IPS-11a (cell line): ENCODE data around the gene TUBB6.

Experiments used
- H3K4me3 ChIP-seq: one replicate; pipeline ENCODE4 v1.5.1; 2013; ENCODE audit warnings: low read depth, low read length, control low read depth

TUBB6 gene

DNA sequence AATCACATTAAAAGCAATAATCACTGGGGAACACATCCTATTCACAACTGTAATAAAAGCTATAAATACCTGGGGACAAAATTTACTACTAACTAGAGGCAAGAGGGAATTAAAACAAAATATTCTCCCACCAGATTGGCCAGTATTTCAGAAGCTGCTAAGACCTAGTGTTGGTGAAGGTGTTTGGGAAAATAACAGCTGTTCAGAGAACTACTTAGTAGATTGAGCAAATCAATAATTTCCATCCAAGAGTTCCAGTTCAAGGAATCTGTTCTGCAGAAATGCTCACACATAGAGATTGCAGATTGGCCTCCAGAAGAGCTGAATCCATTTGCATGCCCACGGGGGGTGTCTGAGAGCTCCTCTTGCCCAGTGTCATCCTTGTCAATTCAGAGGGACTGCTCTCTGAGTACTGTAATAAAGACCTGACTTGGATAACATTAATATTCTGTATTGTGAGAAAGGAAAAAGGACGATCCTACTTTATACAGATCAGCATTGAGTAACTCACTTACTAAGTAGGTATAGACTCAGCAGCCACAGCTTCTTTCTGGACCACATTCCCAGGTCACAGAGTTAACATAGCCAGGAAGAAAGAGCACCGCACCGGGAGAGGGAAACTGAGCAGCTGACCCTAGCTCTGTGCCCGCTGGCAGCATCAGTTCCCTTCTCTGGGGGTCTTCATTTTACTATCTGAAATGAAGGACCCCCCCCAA, 5.6 kb downstream of the TUBB6 start:
- no peak overlapping the region for H3K4me3 ChIP-seq

DNA sequence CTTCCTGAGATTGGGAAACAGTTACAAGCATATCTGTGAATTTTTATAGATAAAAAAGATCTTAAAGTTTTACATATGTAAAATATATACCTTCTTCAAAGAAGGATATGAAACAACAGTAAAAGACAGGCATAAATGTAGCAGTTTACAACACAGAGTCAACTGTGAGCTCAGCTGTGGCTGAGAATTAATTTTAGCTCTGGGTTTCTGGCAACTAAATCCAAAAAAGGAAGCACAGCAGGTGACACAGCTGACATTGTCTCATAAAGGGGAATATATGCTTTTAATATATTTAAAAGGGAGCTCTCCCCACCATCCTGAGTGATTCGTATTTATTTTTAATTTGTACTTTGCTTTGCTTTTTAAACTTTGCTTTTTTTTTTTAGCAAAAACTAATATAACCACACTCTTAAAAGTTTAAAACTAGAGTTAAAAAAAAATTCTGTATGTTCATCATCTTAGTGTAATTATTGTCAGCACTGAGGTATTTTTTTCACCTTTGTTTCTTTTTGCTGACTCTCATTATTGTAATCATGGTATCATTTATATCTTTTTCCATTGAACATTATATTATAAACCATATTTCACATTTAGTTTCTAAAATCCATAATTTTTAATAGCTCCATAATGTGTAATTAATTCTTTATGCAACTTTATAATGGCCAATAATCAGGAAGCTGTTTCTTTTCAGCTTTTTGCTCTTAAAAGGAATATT, 6.7 kb downstream of the TUBB6 start:
- H3K4me3 ChIP-seq, result no peak overlapping the region

DNA sequence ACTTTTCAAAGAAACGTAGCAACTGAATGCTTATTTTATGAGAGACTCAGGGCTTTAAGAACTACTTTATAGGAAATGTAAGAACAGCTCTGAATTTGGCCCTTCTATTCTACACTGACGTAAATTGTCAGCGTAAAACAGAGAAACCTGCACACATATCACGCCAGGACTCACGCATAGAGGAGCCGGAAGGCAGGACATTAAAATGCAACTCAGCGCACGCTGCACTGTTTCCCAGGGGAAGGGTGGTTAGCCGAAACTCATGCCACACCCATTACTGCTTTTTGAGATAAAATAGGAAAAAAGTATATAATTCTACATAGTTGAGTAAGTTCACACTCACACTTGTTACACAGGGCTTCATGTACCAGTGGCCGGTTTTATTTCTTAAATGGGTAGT, 7.4 kb downstream of the TUBB6 start:
- H3K4me3 ChIP-seq, result no peak overlapping the region

DNA sequence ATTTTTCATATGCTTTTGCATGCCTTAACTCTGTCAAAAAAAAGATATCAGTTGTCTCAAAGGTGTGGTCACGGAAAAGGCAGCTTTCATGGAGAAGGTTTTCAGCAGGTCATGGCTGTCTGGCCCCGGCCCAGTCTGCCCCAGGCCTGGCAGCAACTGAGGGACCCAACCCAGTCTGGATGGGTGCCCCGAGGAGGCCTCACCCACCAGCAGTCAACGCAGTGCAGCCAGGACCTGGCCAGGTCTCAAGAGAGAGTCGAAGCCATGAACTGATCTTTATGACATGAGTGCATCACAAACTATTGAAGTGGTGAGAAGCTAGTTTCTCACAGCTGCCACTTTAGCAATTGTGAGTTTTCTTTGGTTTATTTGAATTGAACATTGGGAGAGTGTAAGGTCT, 7.9 kb downstream of the TUBB6 start:
- H3K4me3 ChIP-seq, result no peak overlapping the region

DNA sequence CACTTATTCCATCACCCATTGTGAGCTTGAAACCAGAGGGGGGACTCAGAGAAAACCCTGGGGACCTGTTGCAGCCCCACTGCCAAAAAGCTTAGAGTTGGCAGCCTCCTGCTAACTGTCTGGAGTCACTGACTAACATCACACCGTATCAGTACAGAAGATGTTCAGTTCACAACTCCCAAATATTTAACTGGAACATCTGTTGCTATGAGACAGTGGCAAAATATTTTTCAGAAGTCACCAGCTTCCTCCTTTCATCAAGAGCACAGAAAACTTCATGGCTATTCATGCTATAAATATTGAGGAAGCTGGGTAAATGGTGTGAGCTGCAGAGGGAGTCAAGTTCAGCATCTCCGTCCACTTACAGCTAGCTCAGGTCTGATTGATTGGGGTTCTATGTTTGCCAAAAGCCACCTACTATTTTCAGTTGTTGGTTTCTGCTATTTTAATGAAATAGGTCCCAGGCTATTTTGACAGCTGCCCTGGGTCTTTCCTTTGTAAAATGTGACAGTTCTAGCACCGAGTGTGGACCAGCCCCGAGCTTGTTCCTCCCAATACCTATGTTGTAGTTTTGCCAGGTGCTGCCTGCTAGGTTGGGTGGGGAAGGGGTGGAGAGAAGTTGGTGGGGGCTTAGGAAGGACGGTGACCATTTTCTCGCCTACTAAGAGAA, 9.8 kb downstream of the TUBB6 start:
- H3K4me3 ChIP-seq, result no peak overlapping the region

DNA sequence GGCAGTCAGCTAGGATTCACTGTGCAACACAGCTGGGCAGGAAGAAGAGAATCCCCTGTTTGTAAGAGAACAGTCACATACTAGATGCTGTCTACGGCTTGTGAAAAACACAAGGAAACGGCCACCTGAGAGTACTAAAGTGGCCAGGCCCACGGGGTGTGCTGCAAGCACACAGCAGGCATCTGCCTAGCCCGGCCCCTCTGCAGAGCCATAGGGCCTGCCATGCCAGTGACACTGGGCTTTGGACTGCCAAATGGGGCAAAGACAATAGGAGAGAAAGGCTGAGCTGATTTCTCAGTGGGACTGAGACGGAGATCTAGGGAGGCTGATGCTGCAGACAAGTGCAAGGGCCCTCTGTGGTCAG, 10.3 kb downstream of the TUBB6 start:
- no peak overlapping the region for H3K4me3 ChIP-seq

DNA sequence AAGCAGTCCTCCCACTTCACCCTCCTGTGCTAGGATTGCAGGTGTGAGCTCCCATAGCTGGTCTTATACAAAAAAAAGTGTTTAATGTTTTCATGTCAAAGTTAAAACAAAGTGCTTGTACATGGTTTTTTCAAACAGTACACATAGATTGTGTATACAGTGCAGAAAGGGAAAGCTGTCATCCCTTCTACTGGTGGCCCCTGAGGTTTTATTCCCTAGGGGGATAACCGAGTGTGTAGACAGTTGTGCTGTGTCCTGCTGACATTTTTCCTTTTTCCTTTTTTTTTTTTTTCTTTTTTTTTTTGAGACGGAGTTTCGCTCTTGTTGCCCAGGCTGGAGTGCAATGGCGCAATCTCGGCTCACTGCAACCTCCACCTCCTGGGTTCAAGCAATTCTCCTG, 10.8 kb downstream of the TUBB6 start:
- no peak overlapping the region for H3K4me3 ChIP-seq

GRCh38 chr18:12321333-12321732, 13.3 kb downstream of the TUBB6 start:
- no peak overlapping the region for H3K4me3 ChIP-seq

GRCh38 chr18:12324991-12325725, 17.1 kb downstream of the TUBB6 start:
- H3K4me3 ChIP-seq, result no peak overlapping the region

DNA sequence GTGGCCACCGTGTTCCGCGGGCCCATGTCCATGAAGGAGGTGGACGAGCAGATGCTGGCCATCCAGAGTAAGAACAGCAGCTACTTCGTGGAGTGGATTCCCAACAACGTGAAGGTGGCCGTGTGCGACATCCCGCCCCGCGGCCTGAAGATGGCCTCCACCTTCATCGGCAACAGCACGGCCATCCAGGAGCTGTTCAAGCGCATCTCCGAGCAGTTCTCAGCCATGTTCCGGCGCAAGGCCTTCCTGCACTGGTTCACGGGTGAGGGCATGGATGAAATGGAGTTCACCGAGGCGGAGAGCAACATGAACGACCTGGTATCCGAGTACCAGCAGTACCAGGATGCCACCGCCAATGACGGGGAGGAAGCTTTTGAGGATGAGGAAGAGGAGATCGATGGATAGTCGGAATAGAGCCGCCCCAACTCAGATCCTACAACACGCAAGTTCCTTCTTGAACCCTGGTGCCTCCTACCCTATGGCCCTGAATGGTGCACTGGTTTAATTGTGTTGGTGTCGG, 17.7 kb downstream of the TUBB6 start:
- H3K4me3 ChIP-seq, result no peak overlapping the region

DNA sequence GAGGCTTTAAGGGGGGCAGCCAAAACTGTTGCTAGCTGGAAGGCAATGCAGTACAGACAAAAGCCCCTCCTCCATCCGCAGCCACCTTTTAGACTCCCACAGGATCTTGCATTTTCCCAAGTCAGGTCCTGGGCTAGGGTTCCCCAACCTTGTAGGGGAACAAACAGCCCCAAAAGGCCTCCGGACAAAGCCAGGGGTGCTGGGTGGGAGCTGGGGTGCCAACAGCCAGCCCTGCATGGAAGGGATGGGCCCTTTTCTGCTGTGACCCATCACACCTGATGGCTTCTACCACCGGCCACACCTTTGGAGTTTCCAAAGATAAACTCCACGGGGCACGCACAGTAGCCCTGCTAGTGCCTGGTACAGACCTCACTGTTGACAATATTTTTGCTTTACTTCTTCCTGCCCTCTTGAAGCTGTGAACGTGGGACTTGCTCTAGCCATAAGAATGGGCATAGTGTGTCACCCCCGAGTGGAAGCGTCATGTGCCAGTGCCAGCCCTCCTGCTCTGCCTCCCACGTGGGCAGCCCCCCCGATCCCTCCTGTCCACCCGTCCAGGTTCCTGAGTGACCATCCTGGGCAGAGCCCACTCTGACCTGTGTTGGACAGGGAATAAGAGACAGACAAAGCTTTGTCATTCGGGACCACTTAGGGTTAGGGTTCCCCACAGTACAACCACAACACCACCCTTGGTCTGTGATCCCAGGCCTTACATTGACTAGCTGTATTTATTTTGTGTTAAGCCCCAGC, 18.8 kb downstream of the TUBB6 start:
- no peak overlapping the region for H3K4me3 ChIP-seq

GRCh38 chr18:12327510-12328178, 19.6 kb downstream of the TUBB6 start:
- H3K4me3 ChIP-seq, result no peak overlapping the region

DNA sequence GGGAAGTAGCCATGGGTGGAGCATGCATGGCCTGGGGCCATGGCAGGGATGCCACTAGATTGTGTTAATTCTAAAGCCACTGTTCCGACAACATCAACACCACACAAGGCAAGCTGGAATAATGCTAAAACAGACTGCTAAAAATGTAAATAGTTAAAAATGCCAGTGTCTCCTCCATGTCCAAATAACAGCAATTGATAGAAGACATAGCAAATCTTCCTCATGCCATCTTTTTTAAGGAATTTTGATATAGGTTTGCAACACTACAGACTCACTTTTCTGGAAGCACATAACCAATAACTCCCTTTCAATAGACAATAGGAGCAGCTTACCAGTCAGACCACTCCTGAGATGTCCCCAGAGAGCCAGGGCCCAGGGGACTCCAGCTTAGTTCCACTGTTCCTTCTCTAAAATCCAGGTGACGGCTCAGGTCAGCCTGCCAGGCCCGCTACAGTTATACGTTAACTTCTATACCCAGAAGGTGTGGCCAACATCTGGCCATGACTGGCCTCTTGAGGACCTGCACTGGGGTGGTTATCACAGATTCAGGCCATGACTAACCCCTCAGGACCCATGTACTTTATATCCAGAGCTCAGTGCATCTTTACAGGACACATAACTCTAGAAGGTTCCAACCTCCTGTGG, 20.3 kb downstream of the TUBB6 start:
- H3K4me3 ChIP-seq, result no peak overlapping the region

DNA sequence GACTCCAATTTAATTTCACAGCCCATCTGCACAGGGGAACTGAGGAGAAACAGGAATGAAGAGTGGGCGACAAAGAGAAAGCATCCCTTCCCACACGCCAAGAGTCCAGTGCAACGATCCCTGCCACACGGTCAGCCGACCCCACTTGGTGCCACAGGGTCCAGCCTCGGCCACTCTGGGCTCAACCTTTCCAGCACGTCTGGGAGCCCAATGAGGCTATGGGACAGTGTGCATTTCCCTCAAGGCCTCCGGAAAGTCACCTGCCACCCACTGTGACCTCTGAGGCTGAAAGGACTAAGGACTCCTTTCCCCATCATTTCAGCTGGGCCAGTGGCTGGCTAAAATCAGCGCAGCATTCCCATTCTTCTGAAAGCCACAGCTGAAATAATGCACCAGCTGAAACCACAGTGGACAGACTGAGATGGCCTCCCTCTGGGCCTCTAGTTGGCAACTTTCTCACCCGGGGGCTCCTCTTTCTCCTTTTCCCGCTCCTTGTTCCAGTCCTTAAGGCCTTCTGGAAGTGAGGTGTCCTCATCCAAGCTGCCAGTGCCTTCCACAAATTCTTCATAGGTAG, 21.2 kb downstream of the TUBB6 start:
- H3K4me3 ChIP-seq, result no peak overlapping the region

GRCh38 chr18:12330766-12331165, 22.7 kb downstream of the TUBB6 start:
- H3K4me3 ChIP-seq, result no peak overlapping the region

- no peak overlapping the region for H3K4me3 ChIP-seq
Observed at GRCh38 chr18:12333506-12334290, 25.7 kb downstream of the TUBB6 start.

DNA sequence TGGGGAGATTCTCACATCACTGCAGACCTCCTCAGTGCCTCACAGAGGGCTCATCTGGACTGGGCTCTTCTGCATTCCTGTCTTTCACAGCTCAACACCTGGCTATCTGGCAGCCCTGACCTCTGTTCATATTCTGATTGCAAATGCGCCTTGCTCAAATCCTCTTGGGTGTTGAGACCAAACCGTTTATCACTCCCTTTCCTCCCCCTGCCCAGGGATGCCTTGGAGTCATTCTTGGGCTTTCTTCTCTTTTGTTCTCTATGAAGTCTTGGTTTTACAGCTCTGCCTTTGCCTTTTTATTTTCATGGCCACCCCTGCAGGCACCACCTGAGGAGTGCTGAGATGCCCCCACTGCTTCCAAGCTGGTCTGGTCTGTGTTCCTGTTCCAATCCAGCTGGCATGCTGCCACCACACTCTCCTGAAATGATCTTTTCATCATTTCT, 26.3 kb downstream of the TUBB6 start:
- no peak overlapping the region for H3K4me3 ChIP-seq

- no peak overlapping the region for H3K4me3 ChIP-seq
Observed at GRCh38 chr18:12334863-12335262, 26.8 kb downstream of the TUBB6 start.
